Keratinocyte (primary cell): Measurements from ENCODE around the gene CACNA1S. TPM values are rescaled to one million over a fixed set of nuclear protein-coding genes. Genes with fewer than 3 reads are reported as not detected.

Source experiments
- DNase-seq: peaks from one replicate; pipeline ENCODE4 v3.0.0-alpha.2; 2011; ENCODE audit warnings: low read depth, missing footprints, low spot score
- FAIRE-seq: peaks from 2 replicates; lab custom pipeline; 2011; peaks lifted over from hg19 to GRCh38; lab: Jason Lieb, UNC
- H2AFZ ChIP-seq: 2 replicates; pipeline ENCODE4 v1.6.0; 2012; ENCODE audit warnings: low read length, control low read depth, inconsistent platforms; ENCODE audit not compliant: control insufficient read depth
- H3K27ac ChIP-seq: 2 replicates; pipeline ENCODE4 v1.5.1; 2011; ENCODE audit warnings: low read length; ENCODE audit not compliant: control insufficient read depth, insufficient read depth
- H3K27me3 ChIP-seq: 3 replicates; pipeline ENCODE4 v1.6.0; 2011; ENCODE audit warnings: low read length; ENCODE audit not compliant: control insufficient read depth, insufficient read depth; ENCODE audit errors: extremely low read depth
- H3K36me3 ChIP-seq, 2 experiments: 2 replicates in 1 of 2; 3 replicates in 1 of 2; pipeline ENCODE4 v1.5.1; 2011; ENCODE audit warnings: low read length in 2 of 2, mild to moderate bottlenecking in 1 of 2; ENCODE audit not compliant: control insufficient read depth in 2 of 2, insufficient read depth in 2 of 2; ENCODE audit errors: extremely low read depth in 1 of 2
- H3K4me1 ChIP-seq: 3 replicates; pipeline ENCODE4 v1.5.1; 2011; ENCODE audit warnings: low read length; ENCODE audit not compliant: control insufficient read depth, insufficient read depth; ENCODE audit errors: extremely low read depth
- H3K4me2 ChIP-seq: 3 replicates; pipeline ENCODE4 v1.6.0; 2011; ENCODE audit warnings: low read depth, low read length; ENCODE audit not compliant: control insufficient read depth, insufficient read depth; ENCODE audit errors: extremely low read depth
- H3K4me3 ChIP-seq, 3 experiments: fragments of 200-600 bp in 1 of 3; sonication (generic) in 1 of 3; 2 replicates in 2 of 3; 3 replicates in 1 of 3; pipeline ENCODE4 v1.5.1; 2011 to 2016; ENCODE audit warnings: low read length in 3 of 3, mild to moderate bottlenecking in 3 of 3, control low read depth in 2 of 3, inconsistent platforms in 1 of 3, low read depth in 1 of 3, mixed read lengths in 1 of 3, mixed run types in 1 of 3, moderate library complexity in 1 of 3; ENCODE audit not compliant: control insufficient read depth in 2 of 3, insufficient read depth in 2 of 3; ENCODE audit errors: extremely low read depth in 1 of 3
- H3K79me2 ChIP-seq: 2 replicates; pipeline ENCODE4 v1.6.0; 2012; ENCODE audit warnings: low read length; ENCODE audit not compliant: control insufficient read depth, insufficient read depth
- H3K9ac ChIP-seq: 3 replicates; pipeline ENCODE4 v1.6.0; 2011; ENCODE audit warnings: low read length; ENCODE audit not compliant: control insufficient read depth, insufficient read depth; ENCODE audit errors: extremely low read depth
- H3K9me1 ChIP-seq: 3 replicates; pipeline ENCODE4 v1.6.0; 2011; ENCODE audit warnings: low read length; ENCODE audit not compliant: control insufficient read depth, insufficient read depth; ENCODE audit errors: extremely low read depth
- H3K9me3 ChIP-seq: 2 replicates; pipeline ENCODE4 v1.5.1; 2012; ENCODE audit warnings: low read depth, low read length; ENCODE audit not compliant: control insufficient read depth
- H4K20me1 ChIP-seq: 3 replicates; pipeline ENCODE4 v1.6.0; 2011; ENCODE audit warnings: low read length; ENCODE audit not compliant: control insufficient read depth, insufficient read depth; ENCODE audit errors: extremely low read depth
- CTCF ChIP-seq, 3 experiments: IDR thresholded peaks in 1 of 3; conservative IDR thresholded peaks in 1 of 3; optimal IDR thresholded peaks in 1 of 3; 2 replicates in 2 of 3; 3 replicates in 1 of 3; pipeline versions ENCODE3 to v1.5.1; 2011; ENCODE audit warnings: low read length in 3 of 3, mild to moderate bottlenecking in 3 of 3, moderate library complexity in 2 of 3, control low read depth in 1 of 3, inconsistent platforms in 1 of 3; ENCODE audit not compliant: insufficient read depth in 2 of 3; ENCODE audit errors: extremely low read depth in 1 of 3
- EZH2 ChIP-seq: IDR thresholded peaks from one replicate; pipeline ENCODE4 v1.6.1; 2012; ENCODE audit warnings: inconsistent platforms, mild to moderate bottlenecking, low read length, moderate library complexity
- dilution Hi-C: fragments of 300-500 bp; cut with MboI; formaldehyde crosslinking; loops from one replicate; pipeline ENCODE4 v1.7.0; 2020; ENCODE audit warnings: low sequenced_read_pairs; ENCODE audit not compliant: extremely low pct_ligation_motif_present
- polyA plus RNA-seq, 5 experiments: library from polyadenylated mRNA; depleted of rRNA in 3 of 5; stranded (reverse) in 3 of 5; stranded (forward) in 1 of 5; unstranded in 1 of 5; fragments of >200 nt; gene quantifications; 1 replicate in 1 of 5; 2 replicates in 3 of 5; 3 replicates in 1 of 5; pipeline versions ENCODE4 v1.2.1 to v1.2.3, GENCODE V29; 2011 to 2012; ENCODE audit warnings: missing spikeins in 2 of 5, low read depth in 1 of 5, low replicate concordance in 1 of 5

The CACNA1S gene
- polyA plus RNA-seq, 1 donor (not counting 4 experiments of a cell fraction or from before 2014, with no cell fraction given) = not detected

- DNase-seq = no peak
- Histone ChIP-seq H3K79me2 (no peaks in the 10 kb centered on the region), H3K4me2 (no peak overlapping the region), H3K9me3 (no peaks in the 10 kb centered on the region), H3K4me3 (no peak overlapping the region), H3K27ac (no peak overlapping the region), H2AFZ (no peak overlapping the region), H3K36me3 (no peaks in the 10 kb centered on the region), H3K4me1 (no peaks in the 10 kb centered on the region), H3K9ac (no peak overlapping the region), H4K20me1 (no peaks in the 10 kb centered on the region), H3K9me1 (no peaks in the 10 kb centered on the region), H3K27me3 (peaks cover 40% of the 10 kb centered on the region)
- dilution Hi-C loops = no loop called here
- TF ChIP-seq CTCF (optimal IDR thresholded peaks at IDR 0.05 in 1 of 3, IDR thresholded peaks at IDR 0.05 in 1 of 3, conservative IDR thresholded peaks at IDR 0.05 in 1 of 3; ENCODE audit: extremely low read depth in 1 of 3, insufficient read depth in 2 of 3, low read length in 3 of 3) (no peak), EZH2 (no peak)
- no peak for FAIRE-seq
Measured at GRCh38 chr1:201048521-201048920, 63.7 kb downstream of the CACNA1S start.

GRCh38 chr1:201044119-201044518 lies 68.1 kb downstream of the CACNA1S start:
- no peak overlapping the region for H2AFZ ChIP-seq
- H3K4me2 ChIP-seq = no peak overlapping the region
- no peak overlapping the region for H3K27ac ChIP-seq
- H3K9ac ChIP-seq = no peak overlapping the region
- H3K9me3 ChIP-seq = no peaks in the 10 kb centered on the region
- no peaks in the 10 kb centered on the region for H4K20me1 ChIP-seq
- TF ChIP-seq CTCF (optimal IDR thresholded peaks at IDR 0.05 in 1 of 3, IDR thresholded peaks at IDR 0.05 in 1 of 3, conservative IDR thresholded peaks at IDR 0.05 in 1 of 3; ENCODE audit: extremely low read depth in 1 of 3, insufficient read depth in 2 of 3, low read length in 3 of 3) (no peak), EZH2 (no peak)
- no peaks in the 10 kb centered on the region for H3K36me3 ChIP-seq
- dilution Hi-C loops = no loop called here
- peaks cover 16% of the 10 kb centered on the region for H3K27me3 ChIP-seq
- no peak overlapping the region for H3K4me3 ChIP-seq
- H3K4me1 ChIP-seq = no peaks in the 10 kb centered on the region
- H3K9me1 ChIP-seq = no peaks in the 10 kb centered on the region
- no peaks in the 10 kb centered on the region for H3K79me2 ChIP-seq
- DNase-seq (no peak), FAIRE-seq (no peak)
